Right lobe of liver (tissue), 6 donors: ENCODE data around the gene TMPRSS2. TPM values are rescaled to one million over a fixed set of nuclear protein-coding genes. Genes with fewer than 3 reads are reported as not detected.

ENCODE experiments used
- ATAC-seq, 4 donors: fragments of 200-7000 bp; cut with Tn5 transposase; one replicate each; pipeline ENCODE4 v1.9.1; 2020; ENCODE audit warnings: mild to moderate bottlenecking in 4 of 4, moderate library complexity in 4 of 4
- DNase-seq, 3 donors: peaks; one replicate each; pipeline ENCODE4 v3.0.0-alpha.2; 2020
- H3K27ac ChIP-seq, 3 donors: fragments of 200-600 bp; one replicate each; pipeline ENCODE4 v1.8.0; 2022
- H3K27me3 ChIP-seq, 2 donors: fragments of 200-600 bp; one replicate each; pipeline ENCODE4 v1.8.0; 2022
- H3K36me3 ChIP-seq, 4 donors: fragments of 200-600 bp; sonication (generic) in 1 of 4; one replicate each; pipeline versions ENCODE4 v1.5.1 to v1.8.0; 2017 to 2022; ENCODE audit warnings: control low read depth in 1 of 4
- H3K4me1 ChIP-seq, 4 donors: fragments of 200-600 bp; sonication (generic) in 1 of 4; one replicate each; pipeline versions ENCODE4 v1.5.1 to v1.8.0; 2017 to 2022; ENCODE audit warnings: control low read depth in 1 of 4
- H3K4me3 ChIP-seq, 3 donors: fragments of 200-600 bp; one replicate each; pipeline ENCODE4 v1.8.0; 2022
- H3K9me3 ChIP-seq, 4 donors: fragments of 200-600 bp; sonication (generic) in 1 of 4; one replicate each; pipeline versions ENCODE4 v1.5.1 to v1.8.0; 2017 to 2022; ENCODE audit warnings: control low read depth in 1 of 4
- CTCF ChIP-seq, 4 donors: fragments of 200-600 bp in 3 of 4; fragments of 450-650 bp in 1 of 4; IDR thresholded peaks; one replicate each; pipeline versions ENCODE4 v1.5.1 to v1.8.0; 2016 to 2022; ENCODE audit warnings: antibody characterized with exemption in 4 of 4, mild to moderate bottlenecking in 2 of 4
- POLR2A ChIP-seq: fragments of 450-650 bp; IDR thresholded peaks from one replicate; pipeline ENCODE4 v1.6.1; 2017; ENCODE audit warnings: antibody characterized with exemption, mild to moderate bottlenecking
- WGBS: methylation state at CpG from one replicate; pipeline ENCODE4 v1.1.6; 2018; ENCODE audit warnings: low coverage, low lambda C conversion rate; ENCODE audit not compliant: insufficient coverage; ENCODE audit errors: missing lambda C conversion rate; 5-methylcytosine and 5-hydroxymethylcytosine counted together
- intact Hi-C, 2 donors: fragments of 100-400 bp; cut with DNase I; formaldehyde crosslinking; loops; one replicate each; pipeline versions ENCODE4 v1.11.2 to v1.14.1; 2022
- total RNA-seq, 6 experiments: library from RNA; depleted of rRNA in 2 of 6; stranded (reverse); fragments of >200 nt in 2 of 6; fragmentation: NEBNext Ultra II Directional in 3 of 6; extraction: Animal tissue kit (Norgen Biotek cat#: 25700) in 3 of 6; gene quantifications; one replicate each; pipeline versions ENCODE4 v1.1.0 to v1.2.4, GENCODE V29; 2016 to 2023
- donor health status: DM: no; HTN: yes; CAD: no.
- donor health status: DM: no; HTN: no; CAD: no.
- donor health status: DM: no; HTN: no; CAD: no.
- donor health status: DM: no; HTN: yes; CAD: no.
- donor health status: DM: no; HTN: yes; CAD: no.

The TMPRSS2 gene
- total RNA-seq, 6 experiments from 2014 or later, result 19.3 to 53.7 (median 20.8) TPM

GRCh38 chr21:41429925-41430491 is 78.0 kb downstream of the TMPRSS2 start:
- H3K36me3 ChIP-seq, result peaks cover 0 to 8% (median 6%) of the 10 kb centered on the region in 4 donors
- TF ChIP-seq POLR2A (no peak), CTCF (IDR thresholded peaks at IDR 0.05) (no peak)
- no peak for ATAC-seq
- peaks cover 0 to 4% (median 0%) of the 10 kb centered on the region in 4 donors for H3K4me1 ChIP-seq
- no peaks in the 10 kb centered on the region for H3K9me3 ChIP-seq
- H3K27ac ChIP-seq, result no peak overlapping the region
- WGBS, result 75% methylated on average over 7 of the region's 9 CpGs
- no peak overlapping the region for H3K4me3 ChIP-seq
- DNase-seq, result no peak
- no peaks in the 10 kb centered on the region for H3K27me3 ChIP-seq
- intact Hi-C loops, result no loop called here

GRCh38 chr21:41429305-41429704 is 78.7 kb downstream of the TMPRSS2 start:
- H3K4me1 ChIP-seq, result peaks cover 0 to 4% (median 0%) of the 10 kb centered on the region in 4 donors
- H3K4me3 ChIP-seq, result no peak overlapping the region
- TF ChIP-seq POLR2A (no peak), CTCF (IDR thresholded peaks at IDR 0.05) (no peak)
- DNase-seq (no peak), ATAC-seq (no peak)
- intact Hi-C loops, result no loop called here
- peaks cover 0 to 8% (median 5%) of the 10 kb centered on the region in 4 donors for H3K36me3 ChIP-seq
- 95% methylated on average over 2 of the region's 3 CpGs for WGBS
- H3K9me3 ChIP-seq, result no peaks in the 10 kb centered on the region
- no peaks in the 10 kb centered on the region for H3K27me3 ChIP-seq
- no peak overlapping the region for H3K27ac ChIP-seq

GRCh38 chr21:41428847-41429246 is 79.1 kb downstream of the TMPRSS2 start:
- intact Hi-C loops, result no loop called here
- Histone ChIP-seq H3K4me1 (peaks cover 0 to 4% (median 0%) of the 10 kb centered on the region in 4 donors), H3K36me3 (peaks cover 0 to 8% (median 5%) of the 10 kb centered on the region in 4 donors), H3K9me3 (no peaks in the 10 kb centered on the region), H3K27ac (no peak overlapping the region), H3K27me3 (no peaks in the 10 kb centered on the region), H3K4me3 (no peak overlapping the region)
- DNase-seq (no peak), ATAC-seq (no peak)
- 81% methylated on average over 4 of the region's 6 CpGs for WGBS
- TF ChIP-seq POLR2A, result no peak
- no peak for TF ChIP-seq CTCF (IDR thresholded peaks at IDR 0.05)

- ATAC-seq (no peak), DNase-seq (no peak)
- H3K4me1 ChIP-seq, result peaks cover 0 to 4% (median 0%) of the 10 kb centered on the region in 4 donors
- peaks cover 0 to 8% (median 4%) of the 10 kb centered on the region in 4 donors for H3K36me3 ChIP-seq
- no peak for TF ChIP-seq CTCF (IDR thresholded peaks at IDR 0.05)
- no peak for TF ChIP-seq POLR2A
- no peaks in the 10 kb centered on the region for H3K9me3 ChIP-seq
- 98% methylated on average over 5 of the region's 8 CpGs for WGBS
- no peaks in the 10 kb centered on the region for H3K27me3 ChIP-seq
- no peak overlapping the region for H3K4me3 ChIP-seq
- intact Hi-C loops, result no loop called here
- no peak overlapping the region for H3K27ac ChIP-seq
Observed at GRCh38 chr21:41428311-41428710, 79.6 kb downstream of the TMPRSS2 start.
